ENCODE data around the gene PRG2.

The PRG2 gene

DNA sequence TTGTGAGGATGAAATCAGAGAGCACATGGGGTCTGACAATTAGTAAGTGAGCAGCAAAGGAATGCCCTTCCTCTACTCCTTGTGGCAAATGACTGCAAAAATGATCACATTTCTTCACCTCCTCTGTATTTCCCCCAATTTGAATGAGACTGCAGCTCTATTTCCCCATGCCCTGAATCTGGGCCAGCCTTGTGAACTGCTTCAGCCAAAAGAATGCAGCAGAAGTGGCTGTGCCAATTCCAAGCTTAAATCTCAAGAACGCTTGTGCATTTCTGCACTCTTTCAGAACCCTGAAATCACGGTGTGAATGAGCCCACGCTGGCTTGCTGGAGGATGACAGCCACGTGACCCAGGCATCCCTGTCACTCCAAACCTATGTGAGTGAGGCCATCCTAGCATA is 26.6 kb upstream of the PRG2 start:
- Histone ChIP-seq H3K9me3 (ENCODE audit: severe bottlenecking) (no peaks in the 10 kb centered on the region), H3K27ac (no peak overlapping the region), H3K36me3 (no peaks in the 10 kb centered on the region), H3K4me3 (ENCODE audit: low read depth, low read length) (no peak overlapping the region), H3K27me3 (ENCODE audit: insufficient read depth, low read depth, severe bottlenecking) (peaks cover 35% of the 10 kb centered on the region)
- TF ChIP-seq, protein P1, sequence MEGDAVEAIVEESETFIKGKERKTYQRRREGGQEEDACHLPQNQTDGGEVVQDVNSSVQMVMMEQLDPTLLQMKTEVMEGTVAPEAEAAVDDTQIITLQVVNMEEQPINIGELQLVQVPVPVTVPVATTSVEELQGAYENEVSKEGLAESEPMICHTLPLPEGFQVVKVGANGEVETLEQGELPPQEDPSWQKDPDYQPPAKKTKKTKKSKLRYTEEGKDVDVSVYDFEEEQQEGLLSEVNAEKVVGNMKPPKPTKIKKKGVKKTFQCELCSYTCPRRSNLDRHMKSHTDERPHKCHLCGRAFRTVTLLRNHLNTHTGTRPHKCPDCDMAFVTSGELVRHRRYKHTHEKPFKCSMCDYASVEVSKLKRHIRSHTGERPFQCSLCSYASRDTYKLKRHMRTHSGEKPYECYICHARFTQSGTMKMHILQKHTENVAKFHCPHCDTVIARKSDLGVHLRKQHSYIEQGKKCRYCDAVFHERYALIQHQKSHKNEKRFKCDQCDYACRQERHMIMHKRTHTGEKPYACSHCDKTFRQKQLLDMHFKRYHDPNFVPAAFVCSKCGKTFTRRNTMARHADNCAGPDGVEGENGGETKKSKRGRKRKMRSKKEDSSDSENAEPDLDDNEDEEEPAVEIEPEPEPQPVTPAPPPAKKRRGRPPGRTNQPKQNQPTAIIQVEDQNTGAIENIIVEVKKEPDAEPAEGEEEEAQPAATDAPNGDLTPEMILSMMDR (IDR thresholded peaks at IDR 0.05; ENCODE audit: low read depth, low read length), result no peak
- no peak for DNase-seq

DNA sequence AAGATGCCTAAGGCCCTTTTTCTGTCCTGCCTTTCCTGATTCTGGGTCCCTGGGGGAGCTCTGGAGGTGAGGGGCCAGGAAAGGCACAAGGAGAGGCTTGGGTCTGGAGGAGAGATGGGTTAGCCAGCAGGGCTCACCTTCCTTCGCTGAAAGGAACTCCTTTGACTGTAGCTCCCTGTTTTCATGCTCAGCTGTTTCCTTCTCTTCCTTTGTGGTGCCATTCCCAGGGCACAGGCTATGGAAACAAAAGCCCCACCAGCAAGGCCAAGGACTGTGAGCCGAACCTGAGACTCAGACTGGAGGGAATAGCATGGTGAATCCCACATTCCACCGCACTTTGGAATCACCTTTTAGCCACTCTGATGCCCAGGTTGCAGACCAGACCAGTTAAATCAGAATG is 26.0 kb upstream of the PRG2 start:
- TF ChIP-seq, protein P1 (IDR thresholded peaks at IDR 0.05; ENCODE audit: low read depth, low read length), result no peak
- Histone ChIP-seq H3K9me3 (ENCODE audit: severe bottlenecking) (no peaks in the 10 kb centered on the region), H3K27ac (no peak overlapping the region), H3K36me3 (no peaks in the 10 kb centered on the region), H3K4me3 (ENCODE audit: low read depth, low read length) (no peak overlapping the region), H3K27me3 (ENCODE audit: insufficient read depth, low read depth, severe bottlenecking) (peaks cover 32% of the 10 kb centered on the region)
- no peak for DNase-seq

DNA sequence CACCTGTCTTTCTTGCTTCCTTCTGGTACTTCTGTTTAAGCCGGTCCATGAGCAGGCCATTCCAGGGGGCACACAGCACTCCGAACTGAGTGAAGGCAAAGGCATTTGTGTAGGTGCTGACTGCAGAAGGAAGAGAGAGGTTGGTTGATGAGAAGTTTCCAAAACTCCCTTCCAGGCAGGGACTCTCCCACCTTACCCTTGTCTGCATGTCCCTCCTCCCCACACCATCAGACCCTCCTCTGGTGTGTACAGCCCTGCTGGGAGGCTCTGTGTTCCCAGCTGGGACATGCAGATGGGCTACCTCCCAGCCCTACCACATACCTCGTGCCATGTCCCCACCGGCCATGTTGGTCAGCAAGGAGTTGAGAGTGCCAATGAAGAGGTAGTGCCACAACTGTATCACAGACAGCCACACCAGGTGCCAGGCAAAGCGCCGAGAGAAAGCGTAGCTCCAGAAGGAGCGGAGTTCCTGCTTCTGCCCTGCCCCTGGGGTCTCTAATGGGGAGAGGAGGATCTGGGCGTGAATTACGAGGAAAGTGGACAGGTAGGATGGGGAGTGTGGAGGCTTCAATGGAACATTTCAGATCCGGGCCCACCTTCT is 24.3 kb upstream of the PRG2 start:
- Histone ChIP-seq H3K36me3 (no peaks in the 10 kb centered on the region), H3K9me3 (ENCODE audit: severe bottlenecking) (no peaks in the 10 kb centered on the region), H3K27ac (no peak overlapping the region), H3K4me3 (ENCODE audit: low read depth, low read length) (no peak overlapping the region), H3K27me3 (ENCODE audit: insufficient read depth, low read depth, severe bottlenecking) (peaks cover 35% of the 10 kb centered on the region)
- TF ChIP-seq, protein P1 (IDR thresholded peaks at IDR 0.05; ENCODE audit: low read depth, low read length), result no peak
- DNase-seq, result no peak

DNA sequence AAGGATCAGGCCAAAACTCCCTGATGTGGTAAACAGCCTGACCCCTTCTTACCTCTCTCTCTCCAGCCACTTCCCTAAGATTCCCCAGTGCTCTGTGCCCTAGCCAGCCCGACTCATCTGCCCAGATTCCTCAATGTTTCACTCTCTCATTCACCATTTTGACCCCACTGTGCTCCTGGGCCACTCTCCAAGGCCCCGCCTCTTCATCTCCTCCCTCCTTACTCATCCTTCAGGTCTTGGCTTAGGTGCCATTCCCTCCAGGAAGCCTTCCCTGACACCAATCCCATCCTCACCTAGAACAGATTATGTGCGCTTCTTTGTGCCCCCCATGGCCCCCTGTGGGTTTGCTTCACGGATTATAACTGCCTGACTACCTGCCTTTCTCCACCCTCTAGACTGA is 23.2 kb upstream of the PRG2 start:
- TF ChIP-seq, protein P1 (IDR thresholded peaks at IDR 0.05; ENCODE audit: low read depth, low read length), result no peak
- Histone ChIP-seq H3K27ac (no peak overlapping the region), H3K27me3 (ENCODE audit: insufficient read depth, low read depth, severe bottlenecking) (peaks cover 36% of the 10 kb centered on the region), H3K4me3 (ENCODE audit: low read depth, low read length) (no peak overlapping the region), H3K36me3 (no peaks in the 10 kb centered on the region), H3K9me3 (ENCODE audit: severe bottlenecking) (no peaks in the 10 kb centered on the region)
- no peak for DNase-seq

DNA sequence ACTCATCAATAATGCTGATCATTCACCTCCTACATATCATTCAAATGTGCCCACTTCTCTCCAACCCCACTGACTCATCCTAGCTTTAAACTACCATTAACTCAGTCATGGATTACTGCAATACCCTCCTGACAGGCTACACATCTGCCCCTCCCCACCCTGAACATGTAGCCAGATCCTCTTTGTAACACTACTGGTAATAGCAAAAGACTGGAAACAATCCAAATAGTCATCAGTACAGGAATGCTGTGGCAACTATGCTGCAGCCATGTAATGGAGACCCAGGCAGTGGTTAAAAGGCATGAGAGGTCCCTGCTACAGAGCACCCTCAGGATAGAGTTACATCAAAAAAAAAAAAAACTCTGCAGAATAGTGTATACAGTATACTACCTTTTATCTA is 19.8 kb upstream of the PRG2 start:
- TF ChIP-seq, protein P1 (IDR thresholded peaks at IDR 0.05; ENCODE audit: low read depth, low read length), result no peak
- no peak for DNase-seq
- Histone ChIP-seq H3K9me3 (ENCODE audit: severe bottlenecking) (no peaks in the 10 kb centered on the region), H3K4me3 (ENCODE audit: low read depth, low read length) (no peak overlapping the region), H3K36me3 (no peaks in the 10 kb centered on the region), H3K27me3 (ENCODE audit: insufficient read depth, low read depth, severe bottlenecking) (peaks cover 42% of the 10 kb centered on the region), H3K27ac (no peak overlapping the region)
